K562 (cell line): ENCODE data around the gene TRERF1. TPM values are rescaled to one million over a fixed set of nuclear protein-coding genes. Genes with fewer than 3 reads are reported as not detected.

Source experiments
- ATAC-seq: fragments of 200-7000 bp; cut with Tn5 transposase; 3 replicates; pipeline ENCODE4 v1.9.1; 2020; ENCODE audit warnings: moderate library complexity
- BruUV-seq: library from RNA; stranded (reverse); fragments of 400-500 nt; replicated peaks from 2 replicates; lab custom pipeline; 2021; lab: Mats Ljungman, UMichigan
- CTCF ChIA-PET: fragments of 300-600 bp; formaldehyde crosslinking; extraction: SDS; loops from one replicate; lab custom pipeline; 2021; ENCODE audit warnings: low intra/inter-chr PET ratio; lab: Yijun Ruan, JAX
- POLR2A ChIA-PET: fragments of 300-600, 350-650 bp; sonication (Branson Sonifier 250); formaldehyde crosslinking; extraction: SDS; loops from one replicate; lab custom pipeline; 2021; ENCODE audit warnings: antibody characterized with exemption, inconsistent platforms; lab: Yijun Ruan, JAX
- DNase-seq, 4 experiments: peaks; one replicate each; pipeline versions ENCODE4 v3.0.0 to v3.0.0-alpha.2; 2011 to 2018; ENCODE audit warnings: low spot score in 3 of 4, mixed read lengths in 3 of 4; ENCODE audit errors: extremely low read depth in 1 of 4
- FAIRE-seq: peaks from 2 replicates; lab custom pipeline; 2011; peaks lifted over from hg19 to GRCh38; lab: Jason Lieb, UNC
- H2AFZ ChIP-seq: 2 replicates; pipeline ENCODE4 v1.6.0; 2011; ENCODE audit warnings: low read depth, low read length, control low read depth, inconsistent platforms
- H3K27ac ChIP-seq: fragments of 200-600 bp; 3 replicates; pipeline ENCODE4 v1.8.0; 2011; ENCODE audit warnings: low read depth, mild to moderate bottlenecking, control low read depth, inconsistent platforms, low read length, moderate library complexity, mixed read lengths; ENCODE audit errors: extremely low read depth
- H3K27me3 ChIP-seq, 2 experiments: fragments of 300-600 bp in 1 of 2; 2 replicates in 1 of 2; 3 replicates in 1 of 2; pipeline versions ENCODE4 v1.6.0 to v1.8.0; 2011; ENCODE audit warnings: inconsistent platforms in 2 of 2, low read length in 2 of 2, mild to moderate bottlenecking in 1 of 2, mixed read lengths in 1 of 2, moderate library complexity in 1 of 2; ENCODE audit not compliant: control insufficient read depth in 2 of 2, insufficient read depth in 2 of 2
- H3K36me3 ChIP-seq: fragments of 300-600 bp; 3 replicates; pipeline ENCODE4 v1.8.0; 2011; ENCODE audit warnings: mild to moderate bottlenecking, low read length, inconsistent platforms; ENCODE audit not compliant: control insufficient read depth, insufficient read depth
- H3K4me1 ChIP-seq, 2 experiments: fragments of 200-600 bp in 1 of 2; replicated peaks in 1 of 2; 2 replicates in 1 of 2; 3 replicates in 1 of 2; pipeline versions ENCODE4 v1.5.1 to v1.8.0; 2011; ENCODE audit warnings: inconsistent platforms in 2 of 2, low read length in 2 of 2, mild to moderate bottlenecking in 1 of 2, mixed read lengths in 1 of 2, moderate library complexity in 1 of 2; ENCODE audit not compliant: control insufficient read depth in 2 of 2, insufficient read depth in 2 of 2
- H3K4me2 ChIP-seq: 2 replicates; pipeline ENCODE4 v1.6.1; 2011; ENCODE audit warnings: low read length, control low read depth, inconsistent platforms, mixed read lengths; ENCODE audit not compliant: insufficient read depth
- H3K4me3 ChIP-seq: fragments of 200-600 bp; sonication (generic), shearing (Covaris generic); 2 replicates; pipeline ENCODE4 v1.5.1; 2016; ENCODE audit warnings: control low read depth, inconsistent platforms
- H3K79me2 ChIP-seq: fragments of 200-600 bp; 3 replicates; pipeline ENCODE4 v1.8.0; 2011; ENCODE audit warnings: low read length, inconsistent platforms; ENCODE audit not compliant: control insufficient read depth, insufficient read depth
- H3K9ac ChIP-seq, 2 experiments: 2 replicates each; pipeline versions ENCODE4 v1.6.0 to v1.6.1; 2011; ENCODE audit warnings: low read depth in 2 of 2, low read length in 2 of 2, control low read depth in 1 of 2, inconsistent platforms in 1 of 2, mild to moderate bottlenecking in 1 of 2, mixed read lengths in 1 of 2; ENCODE audit not compliant: insufficient read depth in 1 of 2
- H3K9me1 ChIP-seq: one replicate; pipeline ENCODE4 v1.6.0; 2011; ENCODE audit warnings: inconsistent platforms, mild to moderate bottlenecking, low read length, moderate library complexity; ENCODE audit not compliant: control insufficient read depth, insufficient read depth
- H3K9me3 ChIP-seq: replicated peaks from 2 replicates; pipeline ENCODE4 v1.5.1; 2011; ENCODE audit warnings: low read depth, low read length, inconsistent platforms; ENCODE audit not compliant: control insufficient read depth, insufficient read depth
- H4K20me1 ChIP-seq: replicated peaks from 2 replicates; pipeline ENCODE4 v1.6.1; 2011; ENCODE audit warnings: low read length, inconsistent platforms, mixed read lengths; ENCODE audit not compliant: control insufficient read depth, insufficient read depth
- BCL6 ChIP-seq: fragments of 250-450 bp; sonication (Bioruptor Pico); IDR thresholded peaks from 2 replicates; pipeline ENCODE4 v1.4.0; 2020
- SETDB1 ChIP-seq: IDR thresholded peaks from one replicate; pipeline ENCODE4 v1.6.1; 2012; ENCODE audit warnings: low read length, control low read depth, inconsistent platforms
- WGBS: fragments of 100-300 bp; shearing (Covaris generic); methylation state at CpG from one replicate; pipeline ENCODE4 v1.1.6; 2016; ENCODE audit warnings: low coverage, mixed read lengths; ENCODE audit not compliant: insufficient coverage; ENCODE audit errors: missing lambda C conversion rate; 5-methylcytosine and 5-hydroxymethylcytosine counted together
- in situ Hi-C: fragments of 300-500 bp; cut with MboI; formaldehyde crosslinking; loops from 4 replicates; pipeline ENCODE4 v1.15.0; 2018; ENCODE audit warnings: inconsistent platforms, mixed read lengths
- intact Hi-C: fragments of 100-400 bp; cut with micrococcal nuclease; formaldehyde crosslinking; loops from 2 replicates; pipeline ENCODE4 v1.14.2; 2022
- polyA plus RNA-seq, 8 experiments: library from polyadenylated mRNA; depleted of rRNA in 4 of 8; stranded (reverse) in 5 of 8; unstranded in 3 of 8; fragments of >200 nt; fragmentation: Nextera tagmentation in 2 of 8; fragmentation: Illumina TruSeq in 1 of 8; extraction: Ambion mirVana in 2 of 8; extraction: Trizol in 1 of 8; gene quantifications; 2 replicates each; pipeline versions ENCODE4 v1.2.1 to v1.2.3, GENCODE V29; 2011 to 2014; ENCODE audit warnings: inconsistent platforms in 1 of 8, missing spikeins in 1 of 8
- total RNA-seq, 7 experiments: library from RNA; depleted of rRNA in 6 of 7; stranded (reverse); fragments of >200 nt in 6 of 7; fragmentation: Illumina TruSeq in 2 of 7; extraction: Trizol in 2 of 7; gene quantifications; 2 replicates each; pipeline versions ENCODE4 v1.2.1 to v1.2.3, GENCODE V29; 2011 to 2021; ENCODE audit warnings: low replicate concordance in 1 of 7
- TF ChIP-seq, protein P1 (sequence below): sonication (generic); formaldehyde crosslinking; IDR thresholded peaks from 2 replicates; pipeline ENCODE4 v1.8.0; 2022; ENCODE audit warnings: mild to moderate bottlenecking, missing genetic modification reagents
- TF ChIP-seq, protein P2 (sequence below), 2 experiments: fragments of 450-650 bp in 1 of 2; sonication (generic) in 1 of 2; formaldehyde crosslinking in 1 of 2; IDR thresholded peaks; 2 replicates each; pipeline versions ENCODE4 v1.7.1 to v1.9.0; 2016 to 2022; ENCODE audit warnings: inconsistent platforms in 1 of 2, mild to moderate bottlenecking in 1 of 2, missing genetic modification reagents in 1 of 2

The TRERF1 gene
- total and polyA plus RNA-seq, 9 of the 15 experiments (the other 6 are each of a cell fraction or from before 2014, with no cell fraction given): 0.04 to 0.20 (median 0.07) TPM; not detected in 3

DNA sequence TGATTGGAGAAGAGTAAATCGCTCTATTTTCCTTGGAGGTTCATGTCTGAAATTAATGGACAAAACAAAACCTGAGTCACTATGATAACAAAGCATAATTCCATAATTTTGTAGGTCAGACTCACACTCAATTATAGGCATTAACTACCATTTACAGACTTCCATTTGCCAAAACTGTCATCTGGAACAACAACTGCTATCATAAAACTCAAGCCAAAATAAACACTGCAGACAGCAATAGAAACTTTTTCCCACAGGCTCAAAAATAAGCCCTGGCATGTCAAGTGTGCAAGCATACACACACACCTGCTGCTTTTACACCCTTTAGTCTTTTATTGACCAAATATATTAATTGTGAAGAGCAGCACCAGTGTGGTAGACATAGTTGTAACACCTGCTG, 241.2 kb downstream of the TRERF1 start:
- DNase-seq (no peak), FAIRE-seq (no peak), ATAC-seq (no peak)
- H3K79me2 ChIP-seq: peaks cover 25% of the 10 kb centered on the region
- no TSS peak for BruUV-seq
- H3K27ac ChIP-seq: no peak overlapping the region
- H3K9ac ChIP-seq: no peak overlapping the region
- intact Hi-C loops (loop anchor here (10.0 kb wide), 1 partner anchor 106 kb away; no protein-coding TSS in a partner anchor), in situ Hi-C loops (no loop called here)
- no CpG with 5 or more reads among the region's 1 CpG for WGBS
- H4K20me1 ChIP-seq: no peaks in the 10 kb centered on the region
- ChIA-PET POLR2A (no interaction called here), CTCF (no interaction called here)
- H2AFZ ChIP-seq: no peak overlapping the region
- peaks cover 3 to 7% of the 10 kb centered on the region in 2 experiments; a peak in 3 of 5 replicates for H3K4me1 ChIP-seq
- H3K27me3 ChIP-seq: no peaks in the 10 kb centered on the region
- H3K9me3 ChIP-seq: no peaks in the 10 kb centered on the region
- TF ChIP-seq, protein P1, sequence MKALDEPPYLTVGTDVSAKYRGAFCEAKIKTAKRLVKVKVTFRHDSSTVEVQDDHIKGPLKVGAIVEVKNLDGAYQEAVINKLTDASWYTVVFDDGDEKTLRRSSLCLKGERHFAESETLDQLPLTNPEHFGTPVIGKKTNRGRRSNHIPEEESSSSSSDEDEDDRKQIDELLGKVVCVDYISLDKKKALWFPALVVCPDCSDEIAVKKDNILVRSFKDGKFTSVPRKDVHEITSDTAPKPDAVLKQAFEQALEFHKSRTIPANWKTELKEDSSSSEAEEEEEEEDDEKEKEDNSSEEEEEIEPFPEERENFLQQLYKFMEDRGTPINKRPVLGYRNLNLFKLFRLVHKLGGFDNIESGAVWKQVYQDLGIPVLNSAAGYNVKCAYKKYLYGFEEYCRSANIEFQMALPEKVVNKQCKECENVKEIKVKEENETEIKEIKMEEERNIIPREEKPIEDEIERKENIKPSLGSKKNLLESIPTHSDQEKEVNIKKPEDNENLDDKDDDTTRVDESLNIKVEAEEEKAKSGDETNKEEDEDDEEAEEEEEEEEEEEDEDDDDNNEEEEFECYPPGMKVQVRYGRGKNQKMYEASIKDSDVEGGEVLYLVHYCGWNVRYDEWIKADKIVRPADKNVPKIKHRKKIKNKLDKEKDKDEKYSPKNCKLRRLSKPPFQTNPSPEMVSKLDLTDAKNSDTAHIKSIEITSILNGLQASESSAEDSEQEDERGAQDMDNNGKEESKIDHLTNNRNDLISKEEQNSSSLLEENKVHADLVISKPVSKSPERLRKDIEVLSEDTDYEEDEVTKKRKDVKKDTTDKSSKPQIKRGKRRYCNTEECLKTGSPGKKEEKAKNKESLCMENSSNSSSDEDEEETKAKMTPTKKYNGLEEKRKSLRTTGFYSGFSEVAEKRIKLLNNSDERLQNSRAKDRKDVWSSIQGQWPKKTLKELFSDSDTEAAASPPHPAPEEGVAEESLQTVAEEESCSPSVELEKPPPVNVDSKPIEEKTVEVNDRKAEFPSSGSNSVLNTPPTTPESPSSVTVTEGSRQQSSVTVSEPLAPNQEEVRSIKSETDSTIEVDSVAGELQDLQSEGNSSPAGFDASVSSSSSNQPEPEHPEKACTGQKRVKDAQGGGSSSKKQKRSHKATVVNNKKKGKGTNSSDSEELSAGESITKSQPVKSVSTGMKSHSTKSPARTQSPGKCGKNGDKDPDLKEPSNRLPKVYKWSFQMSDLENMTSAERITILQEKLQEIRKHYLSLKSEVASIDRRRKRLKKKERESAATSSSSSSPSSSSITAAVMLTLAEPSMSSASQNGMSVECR (CRISPR knock-in tag): no peak
- TF ChIP-seq, protein P2, sequence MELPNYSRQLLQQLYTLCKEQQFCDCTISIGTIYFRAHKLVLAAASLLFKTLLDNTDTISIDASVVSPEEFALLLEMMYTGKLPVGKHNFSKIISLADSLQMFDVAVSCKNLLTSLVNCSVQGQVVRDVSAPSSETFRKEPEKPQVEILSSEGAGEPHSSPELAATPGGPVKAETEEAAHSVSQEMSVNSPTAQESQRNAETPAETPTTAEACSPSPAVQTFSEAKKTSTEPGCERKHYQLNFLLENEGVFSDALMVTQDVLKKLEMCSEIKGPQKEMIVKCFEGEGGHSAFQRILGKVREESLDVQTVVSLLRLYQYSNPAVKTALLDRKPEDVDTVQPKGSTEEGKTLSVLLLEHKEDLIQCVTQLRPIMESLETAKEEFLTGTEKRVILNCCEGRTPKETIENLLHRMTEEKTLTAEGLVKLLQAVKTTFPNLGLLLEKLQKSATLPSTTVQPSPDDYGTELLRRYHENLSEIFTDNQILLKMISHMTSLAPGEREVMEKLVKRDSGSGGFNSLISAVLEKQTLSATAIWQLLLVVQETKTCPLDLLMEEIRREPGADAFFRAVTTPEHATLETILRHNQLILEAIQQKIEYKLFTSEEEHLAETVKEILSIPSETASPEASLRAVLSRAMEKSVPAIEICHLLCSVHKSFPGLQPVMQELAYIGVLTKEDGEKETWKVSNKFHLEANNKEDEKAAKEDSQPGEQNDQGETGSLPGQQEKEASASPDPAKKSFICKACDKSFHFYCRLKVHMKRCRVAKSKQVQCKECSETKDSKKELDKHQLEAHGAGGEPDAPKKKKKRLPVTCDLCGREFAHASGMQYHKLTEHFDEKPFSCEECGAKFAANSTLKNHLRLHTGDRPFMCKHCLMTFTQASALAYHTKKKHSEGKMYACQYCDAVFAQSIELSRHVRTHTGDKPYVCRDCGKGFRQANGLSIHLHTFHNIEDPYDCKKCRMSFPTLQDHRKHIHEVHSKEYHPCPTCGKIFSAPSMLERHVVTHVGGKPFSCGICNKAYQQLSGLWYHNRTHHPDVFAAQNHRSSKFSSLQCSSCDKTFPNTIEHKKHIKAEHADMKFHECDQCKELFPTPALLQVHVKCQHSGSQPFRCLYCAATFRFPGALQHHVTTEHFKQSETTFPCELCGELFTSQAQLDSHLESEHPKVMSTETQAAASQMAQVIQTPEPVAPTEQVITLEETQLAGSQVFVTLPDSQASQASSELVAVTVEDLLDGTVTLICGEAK (IDR thresholded peaks at IDR 0.05): no peak
- TF ChIP-seq, protein P2 (CRISPR knock-in tag; IDR thresholded peaks at IDR 0.05): no peak
- no peak for TF ChIP-seq BCL6 (CRISPR knock-in tag)
- no peak for TF ChIP-seq SETDB1
- no peaks in the 10 kb centered on the region for H3K9me1 ChIP-seq
- H3K4me2 ChIP-seq: no peak overlapping the region
- H3K4me3 ChIP-seq: no peak overlapping the region
- peaks cover 88% of the 10 kb centered on the region for H3K36me3 ChIP-seq
